GM20000 (cell line): ENCODE data around the gene NPIPA5.
"Not testable (repeated sequence)": the region's sequence is repeated elsewhere in the genome, so short reads cannot be mapped to it uniquely, and the experiment has no call there.

Experiments used
- DNase-seq: peaks from one replicate; pipeline ENCODE4 v3.0.0; 2012; ENCODE audit warnings: low spot score

Gene NPIPA5

DNA sequence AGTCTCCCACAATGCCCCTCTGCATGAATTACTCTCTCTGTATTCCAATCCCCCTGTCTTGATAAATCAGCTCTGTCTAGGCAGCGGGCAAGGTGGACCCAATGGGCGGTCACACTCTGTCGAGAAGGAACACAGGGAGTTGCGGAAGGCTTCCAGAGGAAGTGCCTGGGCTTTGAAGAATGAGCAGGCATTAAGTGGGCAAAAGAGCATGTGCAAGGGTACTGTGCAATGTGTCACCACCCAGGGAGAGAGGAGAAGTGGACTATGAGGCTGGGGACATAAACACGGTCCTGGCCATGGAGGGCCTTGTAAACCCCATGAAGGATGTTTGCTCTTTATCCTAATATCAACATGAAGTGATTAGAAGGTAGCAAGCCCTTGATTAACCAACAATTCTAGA, 44.1 kb downstream of the NPIPA5 start:
- DNase-seq = not testable (repeated sequence)

DNA sequence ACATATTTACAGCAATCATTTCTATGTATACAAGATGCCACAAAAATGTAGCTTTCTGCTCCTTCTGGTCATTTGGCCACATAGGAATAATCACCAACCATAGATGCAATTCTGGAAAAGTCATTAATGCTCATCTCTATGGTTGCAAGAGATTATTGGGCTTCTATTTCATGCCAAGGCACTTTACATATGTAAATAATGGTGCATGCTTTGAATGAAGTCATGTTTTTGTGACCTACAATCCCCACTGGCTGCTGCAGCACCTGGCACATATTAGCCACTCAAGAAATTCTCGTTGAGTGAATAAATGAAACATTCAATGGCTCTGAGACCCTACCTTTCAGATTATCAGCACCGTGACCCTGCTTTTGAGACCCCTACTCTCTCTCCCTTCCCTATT, 47.1 kb downstream of the NPIPA5 start:
- not testable (repeated sequence) for DNase-seq

DNA sequence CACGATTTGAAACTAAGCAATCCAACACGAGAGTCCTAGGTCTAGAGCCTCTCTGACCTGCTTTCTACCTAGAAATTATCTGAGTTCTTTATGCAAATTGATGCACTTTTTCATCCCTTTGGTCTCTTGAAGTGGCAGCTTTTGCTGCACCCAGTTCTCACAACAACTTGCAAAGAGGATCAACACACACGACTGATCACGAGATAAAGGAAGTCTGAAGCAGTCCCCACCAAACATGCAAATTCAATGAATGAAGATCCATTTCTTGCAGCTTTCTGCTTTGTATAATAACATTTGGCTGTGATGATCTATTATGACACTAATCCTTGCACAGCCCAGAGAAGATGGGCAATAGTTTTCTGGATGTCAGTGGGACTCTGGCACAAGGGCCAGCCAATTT, 53.1 kb downstream of the NPIPA5 start:
- DNase-seq = not testable (repeated sequence)

DNA sequence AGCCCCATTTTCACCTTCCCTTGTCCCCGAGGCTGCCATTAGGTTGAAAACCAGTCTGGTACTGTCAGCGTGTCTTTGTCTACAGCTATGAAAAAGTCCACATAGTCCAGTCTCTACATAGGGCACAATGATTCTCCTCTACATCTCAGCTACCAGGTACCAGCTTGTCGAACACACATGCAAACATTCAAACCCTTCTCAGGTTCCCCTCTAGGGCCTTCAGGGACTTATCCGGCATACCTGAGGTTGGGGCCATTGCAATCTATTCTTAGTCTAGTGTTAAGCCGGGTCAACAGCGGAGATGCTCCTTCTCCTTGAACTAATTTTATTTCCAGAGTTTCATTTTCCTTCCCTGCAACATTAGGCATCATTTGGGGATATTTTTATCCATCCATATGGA, 54.7 kb downstream of the NPIPA5 start:
- DNase-seq = not testable (repeated sequence)

DNA sequence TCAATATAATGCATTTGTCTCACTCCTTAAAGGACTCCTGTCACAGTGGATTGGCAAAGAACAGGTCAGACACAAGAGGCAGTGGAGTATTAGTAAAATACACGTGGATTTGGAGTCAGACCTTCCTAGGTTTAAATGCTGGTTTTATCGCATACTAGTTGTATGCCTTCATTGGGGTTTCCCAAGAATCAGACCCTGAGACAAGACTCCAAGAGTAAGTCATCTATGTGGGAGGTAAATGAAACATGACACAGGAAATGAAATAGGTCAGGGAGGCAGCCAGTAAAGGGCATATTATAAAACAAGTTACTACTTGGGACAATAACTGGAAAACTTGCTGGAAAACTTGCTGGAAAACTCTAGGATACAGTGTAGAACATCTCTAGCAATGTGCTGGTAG, 56.9 kb downstream of the NPIPA5 start:
- DNase-seq = not testable (repeated sequence)

DNA sequence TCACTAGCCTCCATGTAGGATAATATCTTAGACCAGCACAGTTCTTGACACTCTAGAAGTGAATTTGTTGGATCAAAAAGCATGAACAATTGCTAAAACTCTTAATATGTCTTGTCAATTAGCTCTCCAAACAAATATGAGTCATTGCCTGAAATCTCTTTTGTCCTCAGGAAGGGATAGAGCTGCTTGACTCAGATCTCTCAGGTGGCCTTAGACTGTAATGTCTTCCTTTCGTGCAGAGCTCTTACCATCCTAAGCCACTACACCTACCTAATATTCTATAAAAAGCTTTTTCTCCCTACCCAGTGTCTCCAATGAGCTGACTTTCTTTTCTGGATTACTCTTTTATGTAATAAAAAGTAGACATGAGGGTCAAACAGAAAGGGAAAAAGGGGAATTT, 63.5 kb downstream of the NPIPA5 start:
- not testable (repeated sequence) for DNase-seq
